Sigmoid colon (tissue), 7 donors: ENCODE results near the gene PEX14. TPM values are rescaled to one million over a fixed set of nuclear protein-coding genes. Genes with fewer than 3 reads are reported as not detected.
A peak's percentile ranks its signal among the peaks of the same experiment; 100 is the strongest.

ENCODE experiments used
- DNase-seq: peaks from one replicate; pipeline ENCODE4 v3.0.0-alpha.2; 2019
- H3K27ac ChIP-seq, 4 donors: fragments of 200-600 bp; sonication (generic); one replicate each; pipeline ENCODE4 v1.5.1; 2016 to 2019; ENCODE audit warnings: mild to moderate bottlenecking in 1 of 4
- H3K27me3 ChIP-seq, 3 donors: fragments of 200-600 bp; sonication (generic); one replicate each; pipeline ENCODE4 v1.5.1; 2019; ENCODE audit warnings: mild to moderate bottlenecking in 1 of 3
- H3K36me3 ChIP-seq, 4 donors: fragments of 200-600 bp; sonication (generic); one replicate each; pipeline ENCODE4 v1.5.1; 2016 to 2019
- H3K4me1 ChIP-seq, 4 donors: fragments of 200-600 bp; sonication (generic); one replicate each; pipeline ENCODE4 v1.5.1; 2017 to 2019
- H3K4me3 ChIP-seq, 4 donors: fragments of 200-600 bp; sonication (generic); one replicate each; pipeline ENCODE4 v1.5.1; 2017 to 2019; ENCODE audit warnings: mild to moderate bottlenecking in 2 of 4, moderate library complexity in 1 of 4
- H3K9me3 ChIP-seq, 4 donors: fragments of 200-600 bp in 3 of 4; sonication (generic) in 3 of 4; one replicate each; pipeline versions ENCODE4 v1.5.1 to v1.6.1; 2013 to 2019
- CTCF ChIP-seq, 4 experiments: fragments of 450-650 bp in 3 of 4; fragments of 200-600 bp in 1 of 4; IDR thresholded peaks; one replicate each; pipeline ENCODE4 v1.5.1; 2016 to 2019; ENCODE audit warnings: antibody characterized with exemption in 4 of 4, mild to moderate bottlenecking in 3 of 4, moderate library complexity in 2 of 4
- EP300 ChIP-seq, 4 donors: sonication (generic); formaldehyde crosslinking; IDR thresholded peaks; one replicate each; pipeline ENCODE4 v1.6.1; 2017; ENCODE audit warnings: antibody characterized with exemption in 4 of 4
- POLR2A ChIP-seq, 2 donors: fragments of 450-650 bp; IDR thresholded peaks; one replicate each; pipeline ENCODE4 v1.6.1; 2016; ENCODE audit warnings: antibody characterized with exemption in 2 of 2, mild to moderate bottlenecking in 2 of 2, moderate library complexity in 2 of 2
- POLR2AphosphoS5 ChIP-seq, 4 donors: sonication (generic); formaldehyde crosslinking; IDR thresholded peaks; one replicate each; pipeline ENCODE4 v1.6.1; 2017; ENCODE audit warnings: antibody characterized with exemption in 4 of 4
- WGBS, 2 donors: extraction: QIAGEN DNeasy Blood & Tissue Kit; methylation state at CpG; one replicate each; pipeline ENCODE4 v1.1.7; 2013; 5-methylcytosine and 5-hydroxymethylcytosine counted together
- intact Hi-C: fragments of 100-400 bp; cut with DNase I; formaldehyde crosslinking; loops from one replicate; pipeline ENCODE4 v1.15.1; 2023
- polyA plus RNA-seq, 3 donors: library from polyadenylated mRNA; stranded (reverse); fragments of 200-250 nt; gene quantifications; one replicate each; pipeline ENCODE4 v1.2.3, GENCODE V29; 2013
- total RNA-seq, 4 donors: library from RNA; depleted of rRNA; stranded (reverse); fragments of >200 nt; gene quantifications; one replicate each; pipeline ENCODE4 v1.1.0, GENCODE V29; 2016
- donor health status: healthy with polysubstance abuse.
- donor health status: Bipolar disorder and iron deficiency.
- donor health status: healthy.

The PEX14 gene
- total and polyA plus RNA-seq, 7 donors: 8.3 to 23.3 (median 14.4) TPM

GRCh38 chr1:10650556-10651388 lies 176.0 kb downstream of the PEX14 start:
- 87 to 91% methylated on average over 40 of the region's 40 CpGs for WGBS, 2 donors
- TF ChIP-seq CTCF (IDR thresholded peaks at IDR 0.05) (no peak), POLR2AphosphoS5 (IDR thresholded peaks at IDR 0.05) (no peak), POLR2A (IDR thresholded peaks at IDR 0.05) (no peak), EP300 (IDR thresholded peaks at IDR 0.05) (no peak)
- peaks cover 0 to 56% (median 34%) of the 10 kb centered on the region in 4 donors for H3K36me3 ChIP-seq
- peaks cover 0 to 93% (median 82%) of the 10 kb centered on the region in 4 donors for H3K4me1 ChIP-seq
- no peaks in the 10 kb centered on the region for H3K9me3 ChIP-seq
- no peak for DNase-seq
- no peak overlapping the region for H3K4me3 ChIP-seq
- peak overlapping the region; percentile 6 to 98 (median 94) for H3K27ac ChIP-seq
- intact Hi-C loops: no loop called here
- no peaks in the 10 kb centered on the region for H3K27me3 ChIP-seq

- Histone ChIP-seq H3K27ac (peak overlapping the region; percentile 6 to 98 (median 94)), H3K36me3 (peaks cover 0 to 50% (median 31%) of the 10 kb centered on the region in 4 donors), H3K27me3 (no peaks in the 10 kb centered on the region), H3K9me3 (no peaks in the 10 kb centered on the region), H3K4me3 (no peak overlapping the region), H3K4me1 (peaks cover 0 to 99% (median 88%) of the 10 kb centered on the region in 4 donors)
- TF ChIP-seq POLR2A (IDR thresholded peaks at IDR 0.05): no peak
- no peak for TF ChIP-seq CTCF (IDR thresholded peaks at IDR 0.05)
- no peak for TF ChIP-seq POLR2AphosphoS5 (IDR thresholded peaks at IDR 0.05)
- no peak for TF ChIP-seq EP300 (IDR thresholded peaks at IDR 0.05)
- intact Hi-C loops: no loop called here
- WGBS, 2 donors: 81 to 92% methylated on average over 19 of the region's 19 CpGs
- no peak for DNase-seq
Observed at GRCh38 chr1:10651389-10651766, 176.6 kb downstream of the PEX14 start.

- TF ChIP-seq CTCF (IDR thresholded peaks at IDR 0.05): no peak
- TF ChIP-seq EP300 (IDR thresholded peaks at IDR 0.05): no peak
- TF ChIP-seq POLR2A (IDR thresholded peaks at IDR 0.05): no peak
- Histone ChIP-seq H3K36me3 (peaks cover 0 to 45% (median 27%) of the 10 kb centered on the region in 4 donors), H3K27me3 (no peaks in the 10 kb centered on the region), H3K4me3 (no peak overlapping the region), H3K9me3 (no peaks in the 10 kb centered on the region), H3K27ac (peak overlapping the region; percentile 6 to 98 (median 94)), H3K4me1 (peaks cover 0 to 99% (median 88%) of the 10 kb centered on the region in 4 donors)
- intact Hi-C loops: no loop called here
- WGBS, 2 donors: 28 to 68% methylated on average over 11 of the region's 11 CpGs
- no peak for DNase-seq
Observed at GRCh38 chr1:10651793-10652192, 177.0 kb downstream of the PEX14 start.

- Histone ChIP-seq H3K27ac (peak overlapping the region in 3 of 4 donors; percentile 91 to 98 (median 96)), H3K4me1 (peaks cover 0 to 99% (median 93%) of the 10 kb centered on the region in 4 donors), H3K36me3 (peaks cover 0 to 37% (median 20%) of the 10 kb centered on the region in 4 donors), H3K9me3 (no peaks in the 10 kb centered on the region), H3K27me3 (no peaks in the 10 kb centered on the region), H3K4me3 (peak overlapping the region in 1 of 4 donors; percentile 18)
- no peak for DNase-seq
- WGBS, 2 donors: 88 to 92% methylated on average over 12 of the region's 12 CpGs
- TF ChIP-seq POLR2AphosphoS5 (IDR thresholded peaks at IDR 0.05): peak in 1 of 4 donors; percentile 28
- no peak for TF ChIP-seq CTCF (IDR thresholded peaks at IDR 0.05)
- intact Hi-C loops: no loop called here
Observed at GRCh38 chr1:10652626-10653025, 177.9 kb downstream of the PEX14 start.
